Activated naive CD8-positive, alpha-beta T cell treated with anti-CD3 and anti-CD28 coated beads, Interleukin-2, amount 50 U/mL, for 16 hours (primary cell): ENCODE results near the gene EXOC3L4.
"Not testable (repeated sequence)": the region's sequence is repeated elsewhere in the genome, so short reads cannot be mapped to it uniquely, and the experiment has no call there.

ENCODE experiments used
- DNase-seq: peaks from one replicate; pipeline ENCODE4 v3.0.0-alpha.2; 2020; ENCODE audit warnings: low read depth, low spot score

EXOC3L4 gene

DNA sequence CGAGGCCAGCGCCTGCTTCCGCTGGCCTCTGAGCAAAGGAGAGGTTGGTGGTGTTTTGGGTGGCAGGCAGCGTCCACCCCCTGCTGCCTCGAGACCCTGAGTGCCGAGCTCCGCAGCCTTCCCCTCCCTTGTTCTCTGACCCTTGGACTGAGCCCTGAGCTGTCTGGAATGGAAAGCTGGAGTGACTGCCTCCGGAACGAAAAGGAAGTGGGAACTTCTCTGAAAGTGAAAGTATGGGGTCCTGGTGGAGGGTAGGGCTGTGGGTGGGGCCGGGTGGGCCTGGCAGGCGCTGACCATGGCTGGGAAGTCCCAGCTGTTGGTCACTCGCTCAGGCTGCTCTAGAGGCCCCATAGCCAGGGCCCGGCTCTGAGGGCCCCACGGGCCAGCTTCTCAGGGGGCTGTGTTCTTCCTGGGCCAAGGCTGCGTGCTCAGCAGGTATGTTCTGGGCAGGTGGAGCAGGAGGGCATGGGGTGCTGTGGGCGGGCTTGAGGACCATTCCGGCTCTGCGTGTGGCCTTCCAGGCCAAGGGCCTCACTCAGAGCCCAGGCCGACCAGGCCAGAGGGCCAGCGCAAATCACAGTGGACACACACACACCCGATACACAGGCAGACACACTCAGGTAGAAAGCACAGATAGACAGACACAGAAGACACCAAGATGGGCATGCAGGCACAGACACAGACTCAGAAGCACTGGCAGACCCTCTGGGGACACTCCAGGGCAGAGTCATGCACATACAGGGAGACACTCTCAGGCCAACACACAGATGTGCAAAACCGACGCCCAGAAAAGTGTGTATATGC lies at the start of gene EXOC3L4:
EXOC3L4 (plus strand) TSS at position 320 of the 804 bp plus-strand sequence. CDS start 5,495 bp downstream, outside the sequence.
- no peak for DNase-seq

GRCh38 chr14:103045371-103045869 lies 49.1 kb upstream of the EXOC3L4 start:
- no peak for DNase-seq

- not testable (repeated sequence) for DNase-seq
Measured at GRCh38 chr14:103047453-103047852, 47.1 kb upstream of the EXOC3L4 start.

DNA sequence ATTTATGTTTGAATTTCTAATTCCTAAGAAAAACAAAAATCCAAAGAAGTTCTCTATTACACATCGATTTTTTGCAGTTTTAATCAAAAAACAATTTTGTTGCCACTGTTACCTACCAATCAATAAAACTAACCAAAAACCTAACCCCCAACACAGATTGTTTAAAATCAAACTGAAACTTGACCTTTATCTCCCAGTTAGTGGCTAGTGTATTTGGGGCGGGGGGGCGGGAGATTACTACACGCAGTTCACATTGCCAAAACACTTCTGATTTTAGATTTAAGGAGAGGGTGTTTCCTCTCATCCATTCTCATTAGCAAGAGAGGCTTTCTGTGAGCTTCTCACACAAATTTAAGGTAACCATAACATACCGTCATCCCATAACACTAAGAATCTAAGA lies 43.6 kb upstream of the EXOC3L4 start:
- DNase-seq: no peak

GRCh38 chr14:103052407-103052806 lies 42.1 kb upstream of the EXOC3L4 start:
- no peak for DNase-seq

- no peak for DNase-seq
Measured at GRCh38 chr14:103055695-103056094, 38.8 kb upstream of the EXOC3L4 start.

DNA sequence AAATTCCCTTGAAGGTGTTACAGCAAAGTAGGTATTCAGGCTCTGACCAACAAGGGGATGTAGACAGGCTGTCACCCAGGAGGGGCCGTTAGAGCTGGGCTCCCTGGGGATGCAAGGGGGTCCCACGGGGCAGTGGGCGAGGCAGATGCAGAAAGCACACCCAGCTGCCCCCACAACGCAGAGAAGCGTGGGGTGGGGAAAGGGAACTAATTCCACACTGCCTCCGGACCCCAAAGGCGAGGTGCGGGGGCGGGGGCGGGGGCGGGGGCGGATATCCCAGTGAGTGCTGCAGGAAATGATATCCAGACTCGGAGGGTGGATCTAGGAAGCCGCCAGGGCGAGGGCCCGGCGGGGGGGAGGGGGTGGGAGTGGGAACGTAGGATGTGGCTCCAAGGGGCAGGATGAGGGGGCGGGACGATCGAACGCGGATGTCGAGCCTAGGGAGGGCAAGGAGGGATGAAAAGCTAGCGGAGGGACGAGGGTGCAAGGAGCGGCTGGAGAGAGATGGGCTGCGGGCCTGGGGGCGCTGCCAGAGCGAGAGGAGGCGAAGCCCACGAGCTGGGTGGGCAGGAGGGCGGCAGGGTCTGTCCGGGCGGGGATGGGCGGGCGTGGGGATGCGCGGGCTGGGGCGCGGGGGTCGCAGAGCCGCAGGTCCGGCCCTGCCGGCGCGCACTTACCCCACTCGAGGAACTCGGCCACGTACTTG lies 38.0 kb upstream of the EXOC3L4 start:
- no peak for DNase-seq

GRCh38 chr14:103057028-103057371 lies 37.5 kb upstream of the EXOC3L4 start:
- DNase-seq: no peak

DNA sequence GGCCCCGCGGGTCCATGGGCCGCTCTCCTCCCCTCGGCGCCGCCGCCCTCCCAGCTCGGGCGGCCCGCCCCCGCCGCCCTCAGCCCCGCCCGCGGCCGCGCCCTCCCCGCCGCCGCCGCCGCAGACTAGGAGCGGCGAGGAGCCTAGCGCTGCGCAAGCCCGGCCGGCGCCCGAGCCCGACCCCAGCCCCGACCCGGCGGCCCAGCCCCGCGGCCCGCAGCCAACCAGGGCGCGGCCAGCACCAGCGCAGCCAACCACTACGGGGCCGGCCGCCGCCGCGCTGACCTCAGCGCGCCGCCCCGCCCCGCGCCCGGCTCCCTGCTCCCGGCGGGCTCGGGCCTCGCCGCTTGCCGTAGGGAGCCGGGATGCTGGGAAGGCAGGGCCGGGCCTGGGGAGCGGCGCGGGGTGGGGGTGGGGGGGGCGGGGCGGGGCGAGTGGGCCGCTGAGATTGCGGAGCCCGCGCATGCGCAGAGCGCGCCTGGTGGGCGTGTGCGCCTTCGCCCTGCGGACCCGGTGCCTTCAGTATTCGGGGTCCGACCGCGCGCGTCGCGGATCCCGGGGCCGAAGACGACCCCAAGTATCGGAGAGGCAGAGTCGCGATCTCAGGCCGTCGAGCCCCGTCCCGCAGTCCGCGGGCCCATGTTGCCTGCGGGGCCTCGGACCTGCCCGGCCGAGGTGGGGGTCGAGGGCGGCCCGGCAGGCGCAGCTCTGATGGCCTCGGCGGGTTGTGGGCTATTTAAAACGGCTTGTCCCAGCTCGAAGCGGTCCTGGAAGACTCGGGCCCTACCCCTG lies 37.0 kb upstream of the EXOC3L4 start, which contains the start of gene CDC42BPB:
CDC42BPB (minus strand) TSS at position 178 of the 792 bp plus-strand sequence. CDS start 376 bp downstream, outside the sequence.
- DNase-seq: no peak

DNA sequence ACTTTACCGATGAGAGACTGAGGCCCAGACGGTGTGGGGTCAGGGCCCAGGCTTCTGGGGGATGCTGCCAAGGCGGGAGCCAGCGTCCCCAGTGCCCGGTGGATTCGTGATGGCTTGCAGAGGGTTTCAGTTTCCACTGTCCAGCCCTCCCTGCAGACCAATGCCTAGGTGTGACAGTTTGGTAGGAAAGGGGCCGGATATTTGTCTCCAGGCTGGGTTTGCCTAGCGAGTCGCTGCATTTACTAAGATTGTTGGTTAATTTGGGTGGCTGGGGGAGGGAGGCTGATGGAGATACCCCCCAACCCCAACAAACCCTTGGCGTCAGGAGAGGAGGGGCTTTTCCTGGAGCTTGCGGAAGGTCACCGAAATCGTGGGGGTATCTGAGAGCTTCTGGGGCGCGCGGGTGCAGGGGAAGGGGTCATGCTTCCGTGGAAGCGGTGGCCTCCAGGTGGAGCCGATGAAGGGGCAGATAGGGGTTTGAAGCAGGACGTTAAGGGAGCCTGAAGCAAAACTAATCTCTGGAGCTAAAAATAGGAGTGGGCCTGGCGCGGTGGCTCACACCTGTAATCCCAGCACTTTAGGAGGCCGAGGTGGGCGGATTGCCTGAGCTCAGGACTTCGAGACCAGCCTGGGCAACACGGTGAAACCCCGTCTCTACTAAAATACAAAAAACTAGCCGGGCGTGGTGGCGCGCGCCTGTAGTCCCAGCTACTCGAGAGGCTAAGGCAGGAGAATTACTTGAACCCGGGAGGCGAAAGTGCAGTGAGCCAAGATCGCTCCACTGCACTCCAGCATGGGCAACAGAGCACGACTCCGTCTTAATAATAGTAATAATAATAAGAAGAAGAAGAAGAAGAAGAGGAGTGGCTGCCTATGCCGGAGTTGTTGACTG lies 36.1 kb upstream of the EXOC3L4 start:
- no peak for DNase-seq

DNA sequence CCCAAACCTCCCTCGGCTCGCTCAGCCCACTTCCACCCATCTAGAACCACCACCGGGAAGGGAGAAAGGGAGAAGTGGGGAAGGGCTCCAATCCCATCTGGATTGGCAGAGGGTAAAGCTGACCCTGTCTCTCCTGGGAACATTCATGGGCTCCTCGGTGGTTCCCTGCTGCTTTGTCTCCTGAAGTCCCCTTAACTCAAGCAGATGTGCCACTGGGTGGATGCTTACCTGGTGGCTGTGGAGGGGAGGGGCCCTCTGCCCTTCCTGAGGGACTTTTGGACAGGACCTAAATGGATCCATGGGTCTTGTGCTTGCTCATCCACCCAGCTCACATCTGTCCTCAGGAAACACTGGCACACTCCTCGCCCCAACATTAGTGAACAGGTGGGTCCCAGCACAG lies 35.0 kb upstream of the EXOC3L4 start:
- DNase-seq: no peak

- no peak for DNase-seq
Measured at GRCh38 chr14:103061482-103061976, 33.0 kb upstream of the EXOC3L4 start.

DNA sequence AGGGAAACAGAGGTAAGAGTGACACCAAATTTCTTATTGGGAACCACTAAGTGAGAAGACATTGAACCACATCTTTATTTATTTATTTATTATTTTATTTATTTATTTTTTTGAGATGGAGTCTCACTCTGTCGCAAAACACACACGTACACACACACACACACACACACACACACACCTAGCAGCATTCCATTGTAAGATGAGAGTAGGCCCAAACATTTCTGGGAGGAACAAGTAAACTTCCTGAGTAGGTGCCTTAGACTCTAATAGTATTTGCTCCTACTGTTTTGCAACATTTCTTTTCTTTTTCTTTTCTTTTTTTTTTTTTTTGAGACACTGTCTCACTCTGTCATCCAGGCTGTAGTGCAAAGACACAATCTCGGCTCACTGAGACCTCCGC lies 30.1 kb upstream of the EXOC3L4 start:
- no peak for DNase-seq

DNA sequence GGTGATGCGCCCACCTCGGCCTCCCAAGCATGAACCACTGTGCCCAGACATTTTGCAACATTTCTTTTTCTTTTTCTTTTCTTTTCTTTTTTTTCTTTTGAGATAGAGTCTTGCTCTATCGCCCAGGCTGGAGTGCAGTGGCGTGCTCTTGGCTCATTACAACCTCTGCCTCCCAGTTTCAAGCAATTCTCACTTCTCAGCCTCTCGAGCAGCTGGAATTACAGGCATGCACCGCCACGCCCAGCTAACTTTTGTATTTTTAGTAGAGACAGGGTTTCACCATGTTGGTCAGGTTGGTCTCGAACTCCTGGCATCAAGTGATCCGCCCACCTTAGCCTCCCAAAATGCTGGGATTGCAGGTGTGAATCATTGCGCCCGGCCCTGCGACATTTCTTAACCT lies 29.5 kb upstream of the EXOC3L4 start:
- no peak for DNase-seq

GRCh38 chr14:103065861-103066260 lies 28.7 kb upstream of the EXOC3L4 start:
- DNase-seq: no peak

GRCh38 chr14:103066399-103066798 lies 28.1 kb upstream of the EXOC3L4 start:
- DNase-seq: no peak

GRCh38 chr14:103067231-103067954 lies 27.1 kb upstream of the EXOC3L4 start:
- DNase-seq: no peak

DNA sequence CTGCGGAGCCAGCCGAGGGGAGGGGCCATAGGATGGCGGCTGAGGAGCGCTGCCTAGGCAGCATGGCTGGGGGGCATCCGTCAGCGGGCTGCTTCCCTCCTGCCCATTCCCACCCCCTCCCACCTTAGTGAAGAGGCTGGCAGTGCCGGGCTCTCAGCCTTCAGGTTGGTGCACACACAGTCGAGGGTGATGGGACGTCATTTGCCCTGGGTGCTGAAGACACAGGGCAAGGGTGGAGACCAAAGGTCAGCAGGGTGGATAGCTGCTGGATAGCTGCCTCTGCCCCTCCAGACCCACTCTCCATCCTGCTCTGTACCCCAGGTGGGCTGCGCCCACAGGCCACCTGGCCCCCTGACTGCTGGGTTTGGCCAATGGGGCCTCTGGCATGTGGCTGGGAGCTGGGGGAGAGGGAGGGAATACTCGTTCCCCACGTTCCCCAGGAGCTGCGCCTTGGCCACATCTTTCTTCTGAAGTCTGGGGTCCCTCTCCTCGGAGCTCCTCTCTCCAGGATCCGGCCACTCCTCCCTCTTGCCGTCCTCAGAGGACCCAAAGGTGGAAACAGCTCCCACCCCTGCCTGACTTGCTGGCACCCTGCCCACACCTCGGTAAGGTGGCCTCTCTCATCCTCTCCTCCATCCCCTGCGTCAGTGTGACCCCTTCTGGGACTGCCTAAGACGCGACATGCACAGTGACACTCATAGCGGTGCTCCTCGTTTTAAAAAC lies 26.0 kb upstream of the EXOC3L4 start:
- DNase-seq: no peak

DNA sequence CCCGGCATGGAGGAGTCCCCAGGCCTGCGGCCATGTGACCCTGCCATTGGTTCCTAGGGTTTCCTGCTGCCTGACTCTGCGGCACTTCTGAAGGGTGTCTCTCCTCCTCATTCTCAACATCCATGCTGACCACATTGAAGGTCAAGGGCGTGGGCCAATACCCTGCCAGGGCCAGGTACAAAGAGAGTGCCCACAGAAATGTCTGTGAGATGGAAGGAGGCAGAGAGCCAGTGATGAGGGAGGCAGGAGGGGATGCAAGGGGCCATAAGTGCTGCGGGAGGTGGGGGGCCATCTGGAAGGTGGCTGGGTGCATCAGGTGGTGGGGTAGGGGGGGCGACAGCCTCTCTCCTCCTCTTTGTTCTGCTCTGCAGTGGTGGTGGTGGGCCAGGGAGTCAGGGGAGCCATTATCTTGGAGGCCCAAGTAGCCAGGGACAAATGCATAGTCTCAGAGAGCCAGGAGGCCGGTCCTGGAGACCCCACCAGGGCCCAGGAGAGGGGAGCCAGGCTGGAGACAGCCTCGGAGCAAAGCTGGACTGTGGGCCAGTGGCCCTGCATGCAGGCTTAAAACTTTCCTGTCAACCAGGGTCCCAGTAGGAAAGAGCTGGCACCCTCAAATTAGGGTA lies 24.2 kb upstream of the EXOC3L4 start:
- DNase-seq: no peak
